ENCODE data around the gene KLC1.

GRCh38 chr14:103630364-103631108, 1.5 kb downstream of the KLC1 start:
- no peak for TF ChIP-seq CTCF (IDR thresholded peaks at IDR 0.05; ENCODE audit: low read depth, low read length, missing input control)
- TF ChIP-seq TAF1 (conservative IDR thresholded peaks at IDR 0.05) = no peak
- TF ChIP-seq RXRA (IDR thresholded peaks at IDR 0.05) = no peak
- TF ChIP-seq YY1 (IDR thresholded peaks at IDR 0.05) = no peak
- TF ChIP-seq EGR1 (IDR thresholded peaks at IDR 0.05; ENCODE audit: low read depth in 2 of 2) = no peak
- TF ChIP-seq MAX (IDR thresholded peaks at IDR 0.05) = no peak
- TF ChIP-seq REST (IDR thresholded peaks at IDR 0.05) = no peak
- TF ChIP-seq RAD21 (IDR thresholded peaks at IDR 0.05) = no peak
- TF ChIP-seq ZBTB33 (IDR thresholded peaks at IDR 0.05) = no peak
- TF ChIP-seq GABPA (IDR thresholded peaks at IDR 0.05 in 1 of 2, conservative IDR thresholded peaks at IDR 0.05 in 1 of 2) = no peak

Data from liver (tissue), 3 donors.